ENCODE measurements around the gene FRMD6. TPM values are rescaled to one million over a fixed set of nuclear protein-coding genes. Genes with fewer than 3 reads are reported as not detected.

FRMD6 gene
- total RNA-seq, 1 experiment from 2014 or later, result 40.7 TPM

- no peak for ATAC-seq
- DNase-seq (ENCODE audit: low read depth, low spot score), result no peak
- H3K36me3 ChIP-seq (ENCODE audit: control insufficient read depth, insufficient read depth, low read length), result peaks cover 11% of the 10 kb centered on the region
- POLR2A ChIA-PET, result no interaction called here
- H3K27me3 ChIP-seq (ENCODE audit: control insufficient read depth, insufficient read depth, low read length), result no peaks in the 10 kb centered on the region
- intact Hi-C loops (cut with micrococcal nuclease; ENCODE audit: unreplicated experiment), result no loop called here
- H3K4me3 ChIP-seq (ENCODE audit: low read depth in 2 of 2, low read length in 2 of 2), result no peak overlapping the region
- no peaks in the 10 kb centered on the region for H3K4me1 ChIP-seq (ENCODE audit: control insufficient read depth, insufficient read depth, low read length)
- in situ Hi-C loops (cut with HindIII; ENCODE audit: low pct_unique_long_range_greater_than_20kb, low sequenced_read_pairs), result no loop called here
- no peak for TF ChIP-seq TCF7L2 (IDR thresholded peaks at IDR 0.05; ENCODE audit: low read depth, low read length)
- TF ChIP-seq POLR2AphosphoS5 (IDR thresholded peaks at IDR 0.05; ENCODE audit: low read depth, low read length), result no peak
- no peak for TF ChIP-seq SIN3A (IDR thresholded peaks at IDR 0.05; ENCODE audit: borderline replicate concordance, insufficient read depth, low read depth, low read length)
- TF ChIP-seq REST (IDR thresholded peaks at IDR 0.05; ENCODE audit: insufficient read depth in 1 of 2, low read depth in 2 of 2, low read length in 1 of 2), result no peak
- BruUV-seq (replicated peaks), result no TSS peak
- no peaks in the 10 kb centered on the region for H3K9me3 ChIP-seq (ENCODE audit: control insufficient read depth, insufficient read depth, low read depth, low read length)
- CTCF ChIA-PET, result no interaction called here
- H3K27ac ChIP-seq (ENCODE audit: low read length), result no peak overlapping the region
Measured at GRCh38 chr14:51727526-51727925, 75.8 kb downstream of the FRMD6 start.

GRCh38 chr14:51730098-51730497 is 78.4 kb downstream of the FRMD6 start:
- BruUV-seq (replicated peaks), result no TSS peak
- DNase-seq (ENCODE audit: low read depth, low spot score) (no peak), ATAC-seq (no peak)
- POLR2A ChIA-PET, result no interaction called here
- CTCF ChIA-PET, result no interaction called here
- no peak overlapping the region for H3K27ac ChIP-seq (ENCODE audit: low read length)
- in situ Hi-C loops (cut with HindIII; ENCODE audit: low pct_unique_long_range_greater_than_20kb, low sequenced_read_pairs) (no loop called here), intact Hi-C loops (cut with micrococcal nuclease; ENCODE audit: unreplicated experiment) (no loop called here)
- H3K4me3 ChIP-seq (ENCODE audit: low read depth in 2 of 2, low read length in 2 of 2), result no peak overlapping the region
- H3K36me3 ChIP-seq (ENCODE audit: control insufficient read depth, insufficient read depth, low read length), result peaks cover 9% of the 10 kb centered on the region
- no peaks in the 10 kb centered on the region for H3K4me1 ChIP-seq (ENCODE audit: control insufficient read depth, insufficient read depth, low read length)
- H3K9me3 ChIP-seq (ENCODE audit: control insufficient read depth, insufficient read depth, low read depth, low read length), result no peaks in the 10 kb centered on the region
- no peaks in the 10 kb centered on the region for H3K27me3 ChIP-seq (ENCODE audit: control insufficient read depth, insufficient read depth, low read length)
- no peak for TF ChIP-seq CTCF (IDR thresholded peaks at IDR 0.05)
- no peak for TF ChIP-seq REST (IDR thresholded peaks at IDR 0.05; ENCODE audit: insufficient read depth in 1 of 2, low read depth in 2 of 2, low read length in 1 of 2)
- TF ChIP-seq SIN3A (IDR thresholded peaks at IDR 0.05; ENCODE audit: borderline replicate concordance, insufficient read depth, low read depth, low read length), result no peak
- TF ChIP-seq TCF7L2 (IDR thresholded peaks at IDR 0.05; ENCODE audit: low read depth, low read length), result no peak
- no peak for TF ChIP-seq POLR2AphosphoS5 (IDR thresholded peaks at IDR 0.05; ENCODE audit: low read depth, low read length)

Data from Panc1 (cell line).